Erythroblast (primary cell): ENCODE measurements around the gene ESYT2.

Experiments used
- GATA1 ChIP-seq: IDR thresholded peaks from 2 replicates; pipeline ENCODE4 v1.6.1; 2011; ENCODE audit warnings: low read depth, mild to moderate bottlenecking, control low read depth, low read length, moderate library complexity
- POLR2A ChIP-seq: IDR thresholded peaks from 2 replicates; pipeline ENCODE4 v1.6.1; 2011; ENCODE audit warnings: mild to moderate bottlenecking, low read length

DNA sequence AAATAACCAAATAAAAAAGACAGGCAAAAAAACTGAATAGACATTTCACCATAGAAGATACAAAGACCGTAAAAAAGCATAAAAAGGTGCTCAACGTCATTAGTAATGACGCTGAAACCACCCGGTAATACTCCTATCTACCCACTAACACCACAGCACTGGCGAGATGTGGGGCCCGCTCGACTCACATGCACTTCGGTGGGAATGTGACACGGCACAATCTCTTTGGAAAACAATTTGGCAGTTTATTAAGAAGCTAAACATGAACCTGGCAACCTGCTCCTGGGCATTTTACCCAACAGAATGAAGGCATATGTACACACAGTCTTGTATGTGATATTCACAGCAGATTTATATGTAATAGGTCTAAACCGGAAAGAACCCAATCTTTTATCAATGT, 81.9 kb downstream of the ESYT2 start:
- TF ChIP-seq POLR2A: no peak
- no peak for TF ChIP-seq GATA1
